Subcutaneous abdominal adipose tissue (tissue), 5 donors: ENCODE measurements around the gene STK40.
A peak's percentile ranks its signal among the peaks of the same experiment; 100 is the strongest.

ENCODE experiments used
- H3K27ac ChIP-seq: one replicate; pipeline ENCODE4 v1.7.0; 2013; ENCODE audit warnings: low read depth, mild to moderate bottlenecking, inconsistent platforms, low read length, moderate library complexity
- H3K27me3 ChIP-seq, 5 donors: one replicate each; pipeline ENCODE4 v1.7.0; 2013; ENCODE audit warnings: low read length in 5 of 5, inconsistent platforms in 1 of 5; ENCODE audit not compliant: control insufficient read depth in 5 of 5, insufficient read depth in 4 of 5
- H3K36me3 ChIP-seq, 5 donors: one replicate each; pipeline ENCODE4 v1.7.0; 2013; ENCODE audit warnings: low read length in 5 of 5; ENCODE audit not compliant: control insufficient read depth in 5 of 5, insufficient read depth in 5 of 5
- H3K4me1 ChIP-seq, 5 donors: one replicate each; pipeline ENCODE4 v1.7.0; 2013; ENCODE audit warnings: low read length in 5 of 5, mild to moderate bottlenecking in 3 of 5, moderate library complexity in 1 of 5; ENCODE audit not compliant: control insufficient read depth in 5 of 5, insufficient read depth in 5 of 5
- H3K4me3 ChIP-seq, 5 donors: one replicate each; pipeline ENCODE4 v1.7.0; 2013; ENCODE audit warnings: low read length in 5 of 5, low read depth in 1 of 5
- H3K9ac ChIP-seq, 5 donors: one replicate each; pipeline ENCODE4 v1.7.0; 2013; ENCODE audit warnings: low read length in 5 of 5, mild to moderate bottlenecking in 4 of 5, moderate library complexity in 3 of 5
- H3K9me3 ChIP-seq, 5 donors: one replicate each; pipeline ENCODE4 v1.7.0; 2013; ENCODE audit warnings: low read length in 5 of 5; ENCODE audit not compliant: control insufficient read depth in 5 of 5
- donor health status: healthy.
- donor health status: healthy.
- donor health status: healthy.
- donor health status: healthy.
- donor health status: healthy.

STK40 gene

DNA sequence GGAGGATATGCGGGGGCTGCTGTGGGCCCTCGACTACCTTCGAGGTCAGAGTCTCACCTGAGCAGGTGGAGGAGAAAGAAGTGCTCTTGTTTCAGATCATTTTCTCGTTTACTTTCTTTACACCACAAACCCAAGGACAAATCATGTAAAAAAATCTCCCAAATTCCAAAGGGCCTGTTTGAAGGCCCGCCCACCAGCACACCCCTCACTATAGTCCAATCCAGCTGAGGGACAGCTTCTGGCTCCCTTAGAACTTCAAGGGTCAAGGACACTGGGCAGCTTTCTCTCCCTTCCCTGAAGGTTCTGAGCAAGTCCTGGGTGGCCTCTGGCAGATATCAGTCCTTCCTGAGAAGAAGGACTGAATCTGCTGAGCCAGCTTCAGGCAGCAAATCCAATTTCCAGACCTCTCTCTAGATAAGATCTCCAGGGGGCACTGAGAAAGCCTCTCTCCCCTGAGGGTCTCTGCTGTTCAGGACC, 5.5 kb downstream of the STK40 start:
- H3K27ac ChIP-seq, result peak overlapping the region; percentile 31
- H3K9me3 ChIP-seq, result no peaks in the 10 kb centered on the region
- no peaks in the 10 kb centered on the region for H3K27me3 ChIP-seq
- peak overlapping the region in 2 of 5 donors; percentile 26 to 45 for H3K9ac ChIP-seq
- peaks cover 0 to 3% (median 0%) of the 10 kb centered on the region in 5 donors for H3K36me3 ChIP-seq
- peaks cover 10 to 77% (median 68%) of the 10 kb centered on the region in 5 donors for H3K4me1 ChIP-seq
- H3K4me3 ChIP-seq, result no peak overlapping the region

DNA sequence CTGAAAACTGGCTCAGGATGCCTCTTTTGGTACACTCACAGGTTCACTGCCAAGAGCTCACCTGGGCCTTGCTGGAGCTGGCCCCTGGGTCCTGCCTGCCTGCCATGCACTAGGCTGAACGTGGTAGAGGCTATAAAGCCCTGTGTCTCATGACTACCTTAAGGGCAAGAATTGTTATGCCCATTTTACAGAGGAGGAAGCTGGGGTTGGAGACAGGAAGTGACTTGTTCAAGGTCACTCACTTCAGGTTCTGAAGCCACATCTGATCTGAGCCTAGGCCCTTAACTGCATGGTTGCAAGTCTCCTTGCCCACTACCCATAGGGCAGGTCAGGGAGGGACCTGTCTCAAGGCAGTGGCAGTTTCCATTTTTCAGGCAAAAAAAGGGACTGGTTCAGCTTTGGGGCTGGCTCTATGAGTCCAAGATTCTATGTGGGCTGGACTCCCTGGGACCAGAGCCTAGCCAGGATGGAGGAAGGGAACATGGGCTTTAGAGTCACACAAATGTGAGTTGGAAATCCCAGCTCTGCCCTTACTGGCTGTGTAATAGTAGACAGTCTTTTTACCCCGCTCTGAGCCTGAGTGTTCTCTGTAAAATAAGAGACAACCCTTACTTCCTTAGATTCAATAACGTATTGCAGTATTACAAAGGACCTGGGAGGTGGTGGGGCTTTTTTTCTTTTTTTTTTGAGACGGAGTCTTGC, 7.8 kb downstream of the STK40 start:
- Histone ChIP-seq H3K27ac (peak overlapping the region; percentile 52), H3K4me1 (peaks cover 20 to 77% (median 68%) of the 10 kb centered on the region in 5 donors), H3K9ac (peak overlapping the region in 2 of 5 donors; percentile 17 to 48), H3K36me3 (peaks cover 0 to 3% (median under 1%) of the 10 kb centered on the region in 5 donors), H3K27me3 (no peaks in the 10 kb centered on the region), H3K9me3 (no peaks in the 10 kb centered on the region), H3K4me3 (no peak overlapping the region)

GRCh38 chr1:36372617-36373016, 13.1 kb downstream of the STK40 start:
- Histone ChIP-seq H3K4me1 (peaks cover 22 to 67% (median 63%) of the 10 kb centered on the region in 5 donors), H3K36me3 (peaks cover 0 to 10% (median 9%) of the 10 kb centered on the region in 5 donors), H3K9me3 (no peaks in the 10 kb centered on the region), H3K4me3 (no peak overlapping the region), H3K9ac (peak overlapping the region in 3 of 5 donors; percentile 33 to 76 (median 57)), H3K27me3 (no peaks in the 10 kb centered on the region), H3K27ac (peak overlapping the region; percentile 99)

GRCh38 chr1:36369061-36369861, 16.5 kb downstream of the STK40 start:
- H3K4me3 ChIP-seq, result no peak overlapping the region
- peaks cover 21 to 60% (median 60%) of the 10 kb centered on the region in 5 donors for H3K4me1 ChIP-seq
- no peaks in the 10 kb centered on the region for H3K9me3 ChIP-seq
- peak overlapping the region; percentile 51 for H3K27ac ChIP-seq
- H3K27me3 ChIP-seq, result no peaks in the 10 kb centered on the region
- H3K9ac ChIP-seq, result no peak overlapping the region
- H3K36me3 ChIP-seq, result peaks cover 0 to 18% (median 15%) of the 10 kb centered on the region in 5 donors

GRCh38 chr1:36367798-36368197, 17.9 kb downstream of the STK40 start:
- peaks cover 0 to 20% (median 17%) of the 10 kb centered on the region in 5 donors for H3K36me3 ChIP-seq
- no peaks in the 10 kb centered on the region for H3K27me3 ChIP-seq
- peak overlapping the region; percentile 41 for H3K27ac ChIP-seq
- no peak overlapping the region for H3K4me3 ChIP-seq
- no peaks in the 10 kb centered on the region for H3K9me3 ChIP-seq
- peaks cover 9 to 46% (median 45%) of the 10 kb centered on the region in 5 donors for H3K4me1 ChIP-seq
- peak overlapping the region in 1 of 5 donors; percentile 55 for H3K9ac ChIP-seq

- Histone ChIP-seq H3K36me3 (peaks cover 2 to 26% (median 22%) of the 10 kb centered on the region in 5 donors), H3K9me3 (no peaks in the 10 kb centered on the region), H3K9ac (peak overlapping the region in 1 of 5 donors; percentile 55), H3K4me1 (peaks cover 9 to 39% (median 38%) of the 10 kb centered on the region in 5 donors), H3K27me3 (no peaks in the 10 kb centered on the region), H3K4me3 (no peak overlapping the region), H3K27ac (peak overlapping the region; percentile 41)
Measured at GRCh38 chr1:36367066-36367465, 18.7 kb downstream of the STK40 start.

DNA sequence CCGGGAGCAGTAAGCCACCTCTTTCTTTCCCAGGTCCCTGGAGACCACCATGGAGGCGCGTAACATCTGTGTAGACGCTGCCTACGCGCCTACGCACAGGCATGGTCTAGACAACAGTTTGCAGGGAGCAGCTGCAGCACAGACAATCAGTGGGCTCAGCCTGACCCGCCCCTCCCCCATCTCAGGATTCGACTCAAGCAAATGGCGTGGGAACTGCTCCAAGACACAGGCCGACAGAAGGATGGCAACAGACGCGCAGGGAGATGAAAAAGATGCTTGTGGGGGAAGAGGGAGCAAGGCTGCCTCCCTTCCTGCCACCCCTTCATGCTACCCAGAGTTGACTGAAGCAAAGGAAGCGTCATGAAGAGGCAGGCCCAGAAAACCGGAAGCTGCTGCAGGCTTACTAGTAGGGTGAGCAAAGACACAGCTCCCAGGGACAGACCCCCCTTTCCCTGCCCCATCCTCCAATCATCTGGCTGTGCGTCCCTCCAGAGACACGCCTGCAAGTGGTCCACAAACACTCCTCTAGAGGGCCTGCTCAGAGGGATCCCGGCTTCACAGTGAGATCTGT, 19.5 kb downstream of the STK40 start:
- peak overlapping the region in 2 of 5 donors; percentile 48 to 57 for H3K9ac ChIP-seq

GRCh38 chr1:36365381-36365780, 20.3 kb downstream of the STK40 start:
- peaks cover 2 to 34% (median 32%) of the 10 kb centered on the region in 5 donors for H3K36me3 ChIP-seq
- no peaks in the 10 kb centered on the region for H3K9me3 ChIP-seq
- H3K4me3 ChIP-seq, result no peak overlapping the region
- no peaks in the 10 kb centered on the region for H3K27me3 ChIP-seq
- H3K9ac ChIP-seq, result peak overlapping the region in 2 of 5 donors; percentile 10 to 31
- peaks cover 9 to 35% (median 31%) of the 10 kb centered on the region in 5 donors for H3K4me1 ChIP-seq
- H3K27ac ChIP-seq, result peak overlapping the region; percentile 80

More for the DNA sequence above, 19.5 kb downstream of the STK40 start:
- H3K4me1 ChIP-seq, result peaks cover 9 to 35% (median 31%) of the 10 kb centered on the region in 5 donors
- H3K9me3 ChIP-seq, result no peaks in the 10 kb centered on the region
- H3K27ac ChIP-seq, result peak overlapping the region; percentile 80
- peaks cover 2 to 27% (median 26%) of the 10 kb centered on the region in 5 donors for H3K36me3 ChIP-seq
- no peaks in the 10 kb centered on the region for H3K27me3 ChIP-seq
- H3K4me3 ChIP-seq, result peak overlapping the region in 1 of 5 donors; percentile 13

GRCh38 chr1:36359911-36360550, 25.7 kb downstream of the STK40 start:
- Histone ChIP-seq H3K9ac (no peak overlapping the region), H3K4me3 (no peak overlapping the region), H3K9me3 (no peaks in the 10 kb centered on the region), H3K36me3 (peaks cover 2 to 70% (median 62%) of the 10 kb centered on the region in 5 donors), H3K27ac (no peak overlapping the region), H3K4me1 (peaks cover under 1 to 5% (median 2%) of the 10 kb centered on the region in 5 donors), H3K27me3 (no peaks in the 10 kb centered on the region)
